GM18909 (cell line): ENCODE results near the gene NPS.
A peak's percentile ranks its signal among the peaks of the same experiment; 100 is the strongest.

Experiments used
- ATAC-seq: cut with Tn5 transposase; IDR thresholded peaks from one replicate; pipeline ENCODE4 v1.9.1; 2021; ENCODE audit warnings: mild to moderate bottlenecking; ENCODE audit not compliant: unreplicated experiment, poor library complexity

The NPS gene

DNA sequence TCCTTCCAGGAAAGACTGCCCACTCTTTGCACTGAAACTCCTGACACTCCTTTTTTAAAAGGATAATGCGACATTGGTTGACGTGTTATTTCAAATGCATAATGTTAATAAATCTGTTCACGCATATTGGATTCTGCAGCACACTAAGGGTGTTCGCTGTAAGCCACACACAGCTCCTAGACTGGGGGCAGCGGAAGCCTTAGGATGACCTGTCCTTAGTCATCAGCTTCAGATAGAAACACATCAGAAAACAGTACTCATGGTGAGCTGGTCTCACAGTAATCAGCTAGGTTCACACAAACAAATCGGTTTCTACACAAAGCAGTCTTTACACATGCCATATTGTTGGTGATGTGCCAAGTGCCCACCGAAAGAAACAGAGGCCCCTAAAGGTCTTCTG is 4.3 kb downstream of the NPS start:
- ATAC-seq: no peak

DNA sequence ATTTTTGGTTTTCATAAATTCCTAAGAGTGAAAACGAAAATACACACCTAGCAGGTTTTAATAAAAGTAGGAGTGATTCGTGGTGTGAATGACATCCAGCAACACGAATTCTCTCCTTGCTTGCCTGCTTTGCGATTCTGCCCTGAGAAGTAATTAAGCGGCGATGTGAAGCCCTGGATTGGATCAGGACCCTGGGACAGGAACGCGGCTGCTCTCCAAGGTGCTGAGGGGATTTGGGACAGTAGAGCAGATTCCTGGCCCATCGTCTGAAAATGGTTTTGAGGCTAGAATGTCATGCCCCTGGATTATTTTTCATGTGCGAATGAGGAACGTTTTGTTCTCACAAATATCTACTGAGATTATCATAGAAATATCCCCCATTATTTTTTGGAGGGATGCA is 7.8 kb downstream of the NPS start:
- no peak for ATAC-seq

DNA sequence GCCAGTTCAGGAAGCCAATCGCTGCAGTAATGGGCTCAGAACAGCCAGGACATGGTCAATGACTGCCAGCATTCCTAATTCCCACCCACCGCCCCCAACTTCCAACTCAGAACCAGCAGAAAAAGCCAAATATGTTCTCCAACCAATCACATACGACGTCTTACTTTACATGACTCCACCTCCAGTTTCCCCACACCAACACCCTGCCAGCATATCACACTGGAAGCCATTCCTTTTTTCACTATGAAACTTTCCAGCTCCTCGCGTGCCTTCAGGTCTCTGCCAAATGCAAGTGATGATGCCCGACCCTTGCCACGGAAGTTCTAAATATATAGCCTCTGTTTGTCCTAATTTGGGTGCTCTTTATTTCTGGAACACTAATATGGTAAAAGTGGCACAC is 12.5 kb downstream of the NPS start:
- ATAC-seq: no peak

DNA sequence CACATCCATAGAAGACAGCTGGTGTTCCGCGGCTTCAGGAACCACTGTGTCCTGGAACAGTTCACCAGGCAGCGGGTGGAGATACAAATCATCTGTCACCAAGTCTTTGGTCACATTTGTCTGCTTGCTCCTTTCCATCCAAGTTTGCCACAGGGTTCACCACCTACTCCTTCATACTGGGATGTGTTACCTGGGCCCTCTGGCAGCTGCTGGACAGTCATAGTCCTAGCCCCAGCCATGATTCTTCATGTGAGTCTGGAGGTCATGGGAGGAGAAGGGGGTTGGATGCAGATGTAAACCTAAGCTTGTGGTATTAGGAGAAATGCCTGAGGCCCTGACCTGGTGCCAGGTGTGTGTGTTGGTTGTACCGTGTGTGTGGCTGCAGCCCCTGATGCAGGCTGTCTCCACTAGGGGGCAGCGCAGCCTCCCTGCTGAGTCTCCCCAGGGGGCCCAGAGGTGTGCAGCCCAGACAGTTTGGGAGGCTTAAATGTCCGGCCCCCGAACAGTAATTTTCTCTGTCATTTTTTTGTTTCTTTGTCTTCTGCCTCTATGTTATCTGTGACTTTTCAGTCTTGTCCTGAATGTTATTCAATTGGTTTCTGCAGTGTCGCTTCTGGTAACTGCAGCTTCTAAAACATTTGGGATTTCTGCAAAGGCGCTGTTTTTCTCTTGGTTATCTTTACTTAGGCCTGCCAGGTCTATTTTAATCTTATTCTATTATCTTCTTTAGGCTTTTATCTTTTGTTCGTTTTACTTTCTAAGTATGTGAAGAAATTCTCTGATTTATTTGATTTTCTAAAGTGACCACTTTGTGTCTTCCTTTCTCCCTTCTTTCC is 14.8 kb downstream of the NPS start:
- peak; percentile 72 for ATAC-seq

DNA sequence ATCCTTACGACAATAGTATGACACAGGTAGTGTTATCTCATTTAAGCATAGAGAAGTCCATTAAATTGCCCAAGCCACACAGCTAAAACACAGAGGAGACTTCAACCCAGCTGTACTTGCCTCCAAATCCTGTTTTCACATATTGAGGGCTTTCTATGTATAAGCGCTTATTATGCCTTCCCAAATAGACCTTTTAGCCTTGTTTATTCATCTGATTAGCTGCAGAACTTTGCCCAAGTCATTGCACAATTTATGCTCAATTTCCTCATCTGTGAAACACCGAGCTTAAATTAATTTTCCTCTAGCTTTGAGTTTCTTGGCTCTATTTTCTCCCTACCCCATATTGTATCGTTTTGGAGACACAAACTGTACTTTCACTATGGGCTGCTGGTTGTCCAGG is 15.5 kb downstream of the NPS start:
- no peak for ATAC-seq

DNA sequence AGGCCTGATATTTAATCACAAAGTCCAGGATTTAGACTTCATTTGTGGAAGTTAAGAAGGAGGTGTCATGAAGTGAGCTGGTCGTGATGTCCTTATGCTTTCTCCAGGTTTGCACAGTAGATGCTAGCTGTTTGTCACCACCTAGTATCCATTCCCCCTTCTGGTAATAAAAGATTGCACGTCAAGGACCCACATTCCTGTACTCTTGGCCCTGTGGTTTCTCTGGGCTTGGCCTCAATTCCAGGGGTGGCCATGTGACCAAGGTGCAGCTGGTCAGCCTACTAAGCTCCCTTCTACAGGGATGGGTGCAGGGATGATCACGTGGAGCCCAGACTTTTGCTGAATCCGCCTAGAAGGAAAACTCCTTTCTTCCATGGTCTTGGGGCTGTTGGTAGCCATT is 16.5 kb downstream of the NPS start:
- ATAC-seq: no peak

DNA sequence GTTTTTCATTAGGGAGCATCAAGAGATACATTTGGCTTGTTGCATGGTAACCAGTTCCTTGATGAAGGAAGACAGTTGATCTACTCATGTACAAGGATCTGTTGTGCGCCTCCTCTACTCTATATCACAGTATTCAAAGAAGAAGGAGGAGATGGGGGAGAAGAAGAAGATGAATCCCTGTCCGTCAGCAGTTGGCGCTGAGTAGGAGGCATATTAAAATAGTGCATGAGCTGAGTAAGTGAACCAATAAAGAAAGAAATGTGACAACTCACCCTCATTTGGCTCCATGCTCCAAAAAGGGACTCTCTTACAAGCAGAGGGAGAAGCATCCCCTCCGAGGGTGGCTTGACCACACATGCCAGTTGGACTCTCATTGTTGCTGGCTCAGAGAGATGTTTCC is 20.1 kb downstream of the NPS start:
- no peak for ATAC-seq

DNA sequence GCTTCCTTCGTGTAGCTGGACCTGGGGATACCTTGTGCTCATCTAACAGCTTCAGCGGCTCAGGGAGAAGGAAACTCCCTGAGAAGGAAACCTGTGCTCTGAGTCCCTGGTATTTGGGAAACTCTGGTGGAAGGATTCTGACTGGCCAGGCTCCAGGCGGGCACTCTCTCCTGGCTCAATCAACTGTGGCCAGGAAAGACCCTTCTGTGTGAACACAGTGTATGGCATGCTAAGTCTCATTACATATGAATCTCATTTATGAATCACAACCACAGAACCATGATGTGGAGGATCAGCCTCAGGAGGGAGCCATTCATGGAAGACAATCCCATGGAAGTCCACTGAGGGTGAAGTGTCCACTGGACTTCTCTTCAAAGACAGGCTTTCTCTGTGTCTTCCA is 20.9 kb downstream of the NPS start:
- no peak for ATAC-seq

DNA sequence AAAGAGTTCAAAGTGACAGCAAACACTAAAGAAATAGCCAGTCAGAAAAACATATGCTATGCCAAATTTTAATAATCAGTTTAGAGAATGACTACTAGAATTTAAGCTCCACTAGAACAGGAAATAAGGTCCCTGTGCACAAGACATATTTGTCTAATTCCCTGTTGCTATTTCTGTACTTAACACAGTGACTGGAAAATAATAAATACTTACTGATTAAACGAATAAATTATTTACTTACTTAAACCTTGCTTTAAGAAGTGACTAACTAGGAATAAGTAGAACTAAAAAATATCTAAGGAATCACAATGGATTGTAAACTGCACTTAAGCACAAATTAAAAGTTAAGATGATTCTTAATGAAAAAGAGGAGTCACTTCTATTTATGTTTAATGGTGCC is 22.3 kb downstream of the NPS start:
- no peak for ATAC-seq

DNA sequence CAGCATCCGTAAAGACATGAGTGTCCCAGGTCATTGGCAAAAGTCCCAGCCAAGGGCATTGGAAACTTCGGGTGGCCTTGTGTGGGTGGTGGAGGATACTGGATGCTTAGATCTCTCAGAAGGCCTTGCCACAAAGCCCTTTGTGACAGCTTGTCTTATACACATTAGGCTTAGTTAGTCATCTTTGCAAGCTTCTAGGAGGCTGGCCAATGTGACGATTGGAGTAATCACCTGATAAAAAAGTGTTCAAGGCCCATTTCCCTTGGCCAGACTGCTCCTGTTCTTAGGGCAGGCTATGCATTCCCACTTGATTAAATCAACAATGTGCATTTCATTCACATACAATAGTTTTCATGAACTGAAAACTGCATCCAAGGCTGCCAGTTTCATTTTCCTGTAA is 26.9 kb downstream of the NPS start:
- ATAC-seq: no peak

DNA sequence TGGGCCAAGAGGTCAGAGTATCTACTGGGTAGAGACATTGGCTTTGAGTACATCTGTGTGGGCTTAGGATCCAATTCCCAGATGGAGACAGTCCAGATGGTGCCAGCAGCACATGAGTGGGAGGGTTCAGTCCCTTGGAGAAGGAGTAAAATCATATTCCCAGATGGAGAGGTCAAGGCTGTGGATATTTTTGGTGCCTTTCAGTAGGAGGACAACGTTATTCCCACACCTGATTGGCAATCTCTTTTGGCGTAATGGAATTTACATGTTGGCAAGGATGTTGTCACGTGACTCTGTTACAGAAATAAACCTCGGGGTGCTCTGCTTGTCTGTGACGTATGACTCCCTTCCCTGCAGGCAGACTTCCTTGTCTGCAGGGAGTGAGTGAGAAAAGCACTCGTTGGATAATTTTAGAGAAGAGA is 27.6 kb downstream of the NPS start:
- ATAC-seq: no peak

DNA sequence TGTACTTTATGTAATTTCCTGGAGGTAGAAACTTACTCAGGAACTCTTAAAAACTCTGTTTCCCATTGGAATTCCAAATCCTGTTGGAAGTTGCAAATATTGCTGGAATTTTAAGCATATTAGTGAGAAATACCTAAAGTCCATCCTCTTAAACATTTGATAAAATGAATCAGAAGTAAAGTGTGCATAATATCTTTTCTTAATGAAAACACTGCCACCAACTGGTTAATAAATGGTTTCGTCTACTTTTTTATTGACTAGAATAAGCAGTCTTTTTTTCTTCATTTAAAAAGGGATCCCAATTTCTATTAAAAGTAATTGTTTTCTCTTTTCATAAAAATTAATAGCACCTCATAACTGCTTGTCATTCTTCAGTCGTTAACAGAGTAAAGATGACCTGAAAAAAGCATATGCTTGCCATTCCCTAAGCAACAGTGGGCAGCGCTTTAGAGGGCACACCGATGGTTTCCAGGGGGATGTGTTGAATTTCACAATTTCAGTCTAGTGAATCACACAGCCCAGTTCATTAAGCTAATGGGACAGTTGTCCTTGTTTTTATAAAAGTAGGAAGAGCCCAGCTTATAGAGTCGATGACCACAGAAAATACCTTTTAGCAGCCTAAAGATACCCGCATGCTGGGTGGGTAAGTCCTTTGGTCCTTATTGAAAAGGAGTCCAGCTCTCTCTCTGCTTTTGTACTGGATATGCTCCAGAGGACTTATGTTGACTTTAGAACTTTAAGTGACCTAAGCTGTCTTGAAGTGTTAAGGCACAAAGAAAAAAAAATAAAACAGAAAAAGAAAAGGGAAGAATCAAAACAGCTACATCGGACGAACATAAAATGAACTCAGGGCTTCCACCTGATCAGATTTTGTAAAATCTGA is 28.5 kb downstream of the NPS start:
- ATAC-seq: no peak

DNA sequence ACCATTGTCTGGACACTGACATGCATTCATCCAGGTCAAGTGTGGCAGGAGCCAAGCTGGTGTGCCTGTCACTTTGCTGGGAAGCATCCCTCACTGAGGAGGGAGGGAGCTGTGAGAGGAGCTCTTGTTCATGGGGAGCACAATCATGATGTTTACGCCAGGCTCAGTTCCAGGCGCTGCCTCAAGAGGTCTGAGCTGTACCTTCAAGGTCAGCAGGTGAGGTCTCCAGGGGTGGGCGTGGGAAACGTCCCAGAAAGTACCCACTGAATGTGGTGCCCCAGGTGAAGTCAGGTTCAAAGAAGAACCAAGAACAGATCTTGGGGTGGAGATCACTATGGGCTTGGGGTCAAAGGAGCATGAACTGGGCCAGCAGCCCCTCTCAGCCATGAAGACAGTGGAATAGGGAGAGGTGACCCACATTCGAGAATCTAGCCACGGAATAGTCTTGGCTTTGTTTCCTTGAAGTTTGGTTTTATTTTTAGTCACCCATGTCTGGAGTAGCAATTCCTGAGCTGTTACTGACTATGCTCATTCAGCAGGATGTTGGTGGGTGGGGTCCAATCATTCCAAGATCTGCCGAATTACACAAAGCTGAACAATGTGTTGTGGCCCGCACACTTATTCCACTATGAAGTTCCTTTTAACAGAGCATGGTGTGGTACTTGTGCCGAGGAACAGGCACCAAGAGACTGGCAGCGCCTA is 29.3 kb downstream of the NPS start:
- ATAC-seq: no peak

DNA sequence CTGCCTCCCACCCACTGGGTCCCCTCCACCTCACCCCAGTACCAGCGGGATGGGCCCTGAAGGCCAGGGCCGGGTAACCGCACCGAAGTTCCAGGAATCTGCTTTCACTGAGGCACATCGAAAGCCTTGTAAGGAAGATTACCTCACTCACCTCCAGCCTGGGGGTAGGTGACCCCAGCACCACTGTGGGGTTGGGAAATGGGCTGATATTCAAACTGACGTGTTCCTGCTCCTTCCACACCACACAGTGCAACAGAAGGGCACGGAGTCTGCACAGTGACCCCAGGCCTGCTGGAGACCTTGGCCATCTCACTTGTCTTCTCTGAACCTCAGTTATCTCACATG is 29.8 kb downstream of the NPS start:
- no peak for ATAC-seq

DNA sequence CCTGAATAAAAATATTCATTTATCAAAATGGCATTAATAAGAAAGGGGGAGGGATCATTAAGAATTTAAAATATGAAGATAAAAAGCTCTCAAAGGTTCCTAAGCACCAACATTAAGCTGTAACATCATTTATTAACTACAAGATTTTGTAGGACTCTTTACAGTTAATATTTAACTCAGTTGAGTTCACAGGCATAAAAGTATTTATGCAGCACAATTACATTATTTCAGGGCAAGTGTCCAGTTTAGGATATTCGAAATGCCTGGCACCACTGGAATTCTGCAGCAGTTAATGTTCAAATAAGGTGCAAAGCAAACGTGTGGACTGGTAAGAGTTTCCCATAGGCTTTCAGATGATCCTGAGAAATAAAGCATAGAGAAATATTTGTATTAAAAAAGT is 30.5 kb downstream of the NPS start:
- ATAC-seq: no peak

DNA sequence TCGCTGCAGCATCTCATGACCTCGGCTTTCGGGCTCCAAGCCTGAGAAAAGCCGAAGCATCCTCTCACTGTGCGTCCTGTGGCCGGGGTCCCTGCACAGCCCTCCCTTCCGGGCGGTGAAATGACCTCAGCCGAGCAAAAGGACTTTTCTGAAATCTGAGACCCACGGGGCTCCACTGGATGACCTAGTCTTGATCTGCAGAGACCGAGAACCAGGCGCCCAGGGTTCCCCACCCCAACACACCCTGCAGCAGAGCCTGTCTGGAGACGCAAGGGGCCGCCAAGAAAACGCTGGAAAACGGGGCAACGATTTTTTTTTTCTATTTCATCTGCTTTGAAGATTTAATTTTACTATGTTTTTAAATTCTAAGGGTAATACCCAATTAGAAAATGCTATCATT is 31.7 kb downstream of the NPS start:
- ATAC-seq: no peak

DNA sequence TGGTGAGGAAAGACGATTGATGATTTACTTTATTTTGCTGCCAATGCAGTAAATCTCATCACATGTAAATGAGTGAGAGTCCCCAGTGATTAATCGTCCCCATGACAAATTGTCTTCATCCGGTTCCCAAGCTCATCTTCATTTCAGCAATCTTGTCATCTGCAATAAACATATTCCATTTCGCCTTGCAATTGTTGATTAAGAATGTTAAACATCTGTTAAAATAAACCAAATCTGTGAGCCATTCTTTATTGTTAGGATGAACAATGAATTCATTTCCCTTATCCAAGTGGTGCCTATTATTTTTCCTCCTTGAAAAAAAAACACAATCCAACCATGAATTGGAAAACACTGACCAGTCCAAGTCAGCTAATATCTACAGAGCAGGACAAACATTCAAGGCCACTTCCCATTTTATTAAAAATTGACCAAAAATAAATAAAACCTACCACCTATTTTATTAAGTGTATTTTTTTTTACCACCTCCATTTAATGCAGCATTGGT is 36.5 kb downstream of the NPS start:
- no peak for ATAC-seq

DNA sequence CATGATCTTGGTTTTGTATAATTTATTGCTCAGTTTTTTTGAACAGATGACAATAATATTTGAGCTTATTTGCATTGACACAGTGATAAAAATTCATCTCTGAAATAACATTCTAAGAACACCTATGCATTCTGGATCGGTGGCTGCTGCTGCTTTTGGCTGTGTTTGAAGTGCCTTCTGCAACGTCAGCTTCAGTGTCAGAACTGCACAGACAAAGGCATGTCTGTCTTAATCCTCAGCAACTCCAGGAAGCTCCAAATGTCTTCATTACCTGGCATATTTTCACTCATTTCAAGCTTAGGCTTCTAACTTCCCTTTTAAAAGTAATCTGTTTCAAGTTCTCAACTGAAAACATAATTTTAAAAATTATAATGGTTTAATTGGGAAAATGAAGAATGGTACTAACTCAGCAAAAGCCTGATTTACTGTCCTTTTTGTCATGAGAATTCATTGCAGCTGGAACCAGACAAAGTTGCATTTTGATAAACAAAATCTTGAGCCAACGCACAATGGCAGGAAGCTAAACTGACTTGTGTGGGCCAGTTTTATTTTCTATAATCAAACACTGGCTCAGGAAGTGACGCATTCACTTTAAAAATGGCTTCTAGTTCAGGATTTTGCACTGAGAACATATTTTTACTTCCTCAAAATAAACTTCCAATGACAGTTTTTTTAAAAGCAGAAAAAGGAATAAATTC is 38.7 kb downstream of the NPS start:
- no peak for ATAC-seq

DNA sequence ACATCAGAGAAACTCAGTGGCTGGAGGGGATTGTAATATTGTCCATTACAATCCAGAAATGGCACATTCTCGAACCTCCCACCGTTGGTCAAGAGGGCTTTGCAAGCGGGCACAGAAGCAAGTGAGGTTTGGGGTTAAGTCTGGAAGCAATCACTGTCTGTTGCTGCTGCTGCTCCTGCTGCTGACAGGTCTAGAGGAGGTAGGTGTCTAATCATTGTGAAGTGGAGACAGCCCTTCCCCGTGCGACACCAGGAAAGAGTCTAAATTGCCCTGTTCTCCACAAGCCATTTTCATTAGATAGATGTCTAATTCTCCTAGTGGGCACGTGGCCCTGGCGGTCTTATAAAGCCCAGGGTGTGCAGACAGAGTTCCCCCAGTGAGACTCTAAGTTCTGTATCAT is 43.5 kb downstream of the NPS start:
- ATAC-seq: no peak

DNA sequence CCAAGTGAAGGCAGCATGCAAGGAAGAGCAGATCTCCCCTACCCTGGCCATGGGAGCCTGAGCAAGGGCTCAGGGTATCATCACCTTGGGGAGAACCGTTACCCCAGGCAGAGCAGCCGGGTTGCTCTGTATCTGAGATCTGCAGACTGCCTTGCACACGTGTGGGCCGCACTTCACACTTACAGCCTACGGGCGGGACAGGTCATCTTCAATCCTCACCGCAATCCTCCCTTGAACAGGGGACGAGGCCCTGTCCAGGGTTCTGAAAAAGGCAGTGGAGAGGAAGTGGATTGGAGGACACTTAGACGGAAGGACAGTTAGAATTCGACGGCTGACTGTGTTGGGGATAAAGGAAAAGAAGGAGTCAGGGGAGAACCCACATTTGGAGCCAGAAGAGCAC is 51.4 kb downstream of the NPS start:
- ATAC-seq: no peak
